Bronchial epithelial cell (primary cell): ENCODE measurements around the gene KLHL3. TPM values are rescaled to one million over a fixed set of nuclear protein-coding genes. Genes with fewer than 3 reads are reported as not detected.

ENCODE experiments used
- DNase-seq: peaks from one replicate; pipeline ENCODE4 v3.0.0-alpha.2; 2010; ENCODE audit warnings: low read depth
- FAIRE-seq: peaks from 2 replicates; lab custom pipeline; 2011; peaks lifted over from hg19 to GRCh38; lab: Jason Lieb, UNC
- H3K27me3 ChIP-seq: 2 replicates; pipeline ENCODE4 v1.5.1; 2011; ENCODE audit warnings: low read length; ENCODE audit not compliant: control insufficient read depth, insufficient read depth
- H3K36me3 ChIP-seq: 2 replicates; pipeline ENCODE4 v1.5.1; 2011; ENCODE audit warnings: low read length; ENCODE audit not compliant: control insufficient read depth, insufficient read depth
- H3K4me3 ChIP-seq: 2 replicates; pipeline ENCODE4 v1.5.1; 2011; ENCODE audit warnings: mild to moderate bottlenecking, low read depth, low read length, control low read depth
- total RNA-seq: library from RNA; depleted of rRNA; stranded (reverse); fragments of >200 nt; gene quantifications from 2 replicates; pipeline ENCODE4 v1.2.1, GENCODE V29; 2014
- TF ChIP-seq, protein P1 (sequence below): IDR thresholded peaks from 2 replicates; pipeline ENCODE4 v1.5.1; 2011; ENCODE audit warnings: mild to moderate bottlenecking, moderate library complexity, low read length, control low read depth, inconsistent platforms; ENCODE audit not compliant: insufficient read depth, severe bottlenecking

KLHL3 gene
- total RNA-seq, 1 donor from 2014 or later = 0.53 TPM

DNA sequence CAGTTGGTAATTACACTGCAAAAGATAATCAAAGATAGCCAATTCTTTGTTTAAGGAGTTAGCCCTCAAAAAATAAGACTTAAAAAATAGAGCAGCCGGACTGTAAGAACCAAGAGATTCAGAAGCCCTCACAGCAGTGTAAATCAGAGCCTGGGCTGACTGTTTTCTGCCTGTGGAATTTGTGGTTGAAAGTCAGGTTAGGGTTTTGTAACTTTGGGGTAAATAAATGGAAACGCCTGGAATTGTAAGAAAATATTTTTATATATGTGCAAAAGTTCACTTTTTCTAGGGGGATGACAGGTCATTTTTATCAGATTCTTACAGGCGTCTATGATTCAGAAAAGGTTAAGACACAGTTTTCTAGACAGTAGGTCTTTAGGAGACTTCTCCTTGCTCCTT is 35.6 kb downstream of the KLHL3 start:
- DNase-seq (no peak), FAIRE-seq (no peak)
- Histone ChIP-seq H3K4me3 (no peak overlapping the region), H3K27me3 (no peaks in the 10 kb centered on the region), H3K36me3 (no peaks in the 10 kb centered on the region)
- TF ChIP-seq, protein P1, sequence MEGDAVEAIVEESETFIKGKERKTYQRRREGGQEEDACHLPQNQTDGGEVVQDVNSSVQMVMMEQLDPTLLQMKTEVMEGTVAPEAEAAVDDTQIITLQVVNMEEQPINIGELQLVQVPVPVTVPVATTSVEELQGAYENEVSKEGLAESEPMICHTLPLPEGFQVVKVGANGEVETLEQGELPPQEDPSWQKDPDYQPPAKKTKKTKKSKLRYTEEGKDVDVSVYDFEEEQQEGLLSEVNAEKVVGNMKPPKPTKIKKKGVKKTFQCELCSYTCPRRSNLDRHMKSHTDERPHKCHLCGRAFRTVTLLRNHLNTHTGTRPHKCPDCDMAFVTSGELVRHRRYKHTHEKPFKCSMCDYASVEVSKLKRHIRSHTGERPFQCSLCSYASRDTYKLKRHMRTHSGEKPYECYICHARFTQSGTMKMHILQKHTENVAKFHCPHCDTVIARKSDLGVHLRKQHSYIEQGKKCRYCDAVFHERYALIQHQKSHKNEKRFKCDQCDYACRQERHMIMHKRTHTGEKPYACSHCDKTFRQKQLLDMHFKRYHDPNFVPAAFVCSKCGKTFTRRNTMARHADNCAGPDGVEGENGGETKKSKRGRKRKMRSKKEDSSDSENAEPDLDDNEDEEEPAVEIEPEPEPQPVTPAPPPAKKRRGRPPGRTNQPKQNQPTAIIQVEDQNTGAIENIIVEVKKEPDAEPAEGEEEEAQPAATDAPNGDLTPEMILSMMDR = no peak

DNA sequence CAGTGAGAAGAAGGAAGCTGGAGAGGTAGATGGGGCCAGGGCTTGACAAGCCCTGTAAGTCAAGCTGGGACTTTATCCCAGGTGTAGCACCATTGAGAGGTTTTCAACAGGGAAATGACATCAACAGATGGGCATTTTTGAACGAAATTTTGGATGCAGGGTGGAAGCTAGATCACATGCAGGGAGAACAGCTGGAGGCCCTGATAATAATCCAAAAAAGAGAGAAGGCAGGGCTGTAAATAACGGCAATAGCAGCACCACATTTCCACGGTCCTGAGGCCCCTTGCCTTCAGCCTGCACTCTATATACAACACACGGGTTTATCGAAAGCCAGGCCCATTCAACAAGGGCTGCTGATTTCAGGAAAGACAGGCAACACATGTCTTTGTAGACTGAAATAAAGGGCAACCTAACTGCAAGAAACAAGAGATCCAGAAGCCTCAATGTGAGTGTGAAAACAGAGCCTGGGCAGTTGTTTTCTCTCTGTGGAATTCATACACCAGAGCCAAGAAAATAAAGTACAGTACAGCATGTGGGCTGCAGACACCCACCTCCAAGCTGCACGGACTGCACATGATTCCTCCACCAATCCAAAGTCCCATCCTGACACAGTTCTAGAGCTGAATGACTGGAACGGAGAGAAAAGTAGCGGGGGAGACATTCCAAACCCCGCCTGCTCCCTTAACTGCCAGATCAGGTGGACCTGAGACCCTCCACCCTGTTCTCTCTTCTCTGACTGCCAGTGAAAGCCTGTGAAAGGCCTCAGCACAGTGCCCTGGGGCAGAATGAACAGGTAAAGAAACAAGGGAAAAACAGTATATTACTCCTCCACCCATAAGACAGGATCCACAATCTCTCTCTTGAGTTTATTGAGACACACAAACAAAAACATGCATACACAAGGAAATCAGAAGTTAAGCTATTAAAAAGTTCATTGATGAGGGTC is 36.3 kb downstream of the KLHL3 start:
- no peak for DNase-seq
- H3K4me3 ChIP-seq = no peak overlapping the region
- no peak for FAIRE-seq
- H3K27me3 ChIP-seq = no peaks in the 10 kb centered on the region
- no peaks in the 10 kb centered on the region for H3K36me3 ChIP-seq
- TF ChIP-seq, protein P1 = no peak

DNA sequence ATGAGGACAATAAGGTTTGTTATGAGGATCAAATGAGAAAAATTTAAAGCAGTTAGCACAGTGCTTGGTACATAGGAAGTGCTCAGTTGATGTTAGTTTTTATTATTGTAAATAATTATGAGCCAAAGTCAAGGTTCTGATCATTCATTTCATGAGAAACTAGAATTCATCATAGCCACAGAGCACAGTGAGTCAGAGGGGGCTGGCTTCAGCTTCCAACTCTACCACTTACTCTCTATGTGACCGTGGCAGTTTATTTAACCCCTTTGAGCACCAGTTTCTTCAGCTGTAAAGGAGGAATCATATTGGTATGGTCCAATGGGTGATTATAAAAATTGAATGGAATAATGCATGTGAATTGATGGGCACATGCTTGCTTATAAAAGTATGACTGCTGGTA is 39.4 kb downstream of the KLHL3 start:
- Histone ChIP-seq H3K36me3 (no peaks in the 10 kb centered on the region), H3K4me3 (no peak overlapping the region), H3K27me3 (no peaks in the 10 kb centered on the region)
- TF ChIP-seq, protein P1 = no peak
- DNase-seq (no peak), FAIRE-seq (no peak)

DNA sequence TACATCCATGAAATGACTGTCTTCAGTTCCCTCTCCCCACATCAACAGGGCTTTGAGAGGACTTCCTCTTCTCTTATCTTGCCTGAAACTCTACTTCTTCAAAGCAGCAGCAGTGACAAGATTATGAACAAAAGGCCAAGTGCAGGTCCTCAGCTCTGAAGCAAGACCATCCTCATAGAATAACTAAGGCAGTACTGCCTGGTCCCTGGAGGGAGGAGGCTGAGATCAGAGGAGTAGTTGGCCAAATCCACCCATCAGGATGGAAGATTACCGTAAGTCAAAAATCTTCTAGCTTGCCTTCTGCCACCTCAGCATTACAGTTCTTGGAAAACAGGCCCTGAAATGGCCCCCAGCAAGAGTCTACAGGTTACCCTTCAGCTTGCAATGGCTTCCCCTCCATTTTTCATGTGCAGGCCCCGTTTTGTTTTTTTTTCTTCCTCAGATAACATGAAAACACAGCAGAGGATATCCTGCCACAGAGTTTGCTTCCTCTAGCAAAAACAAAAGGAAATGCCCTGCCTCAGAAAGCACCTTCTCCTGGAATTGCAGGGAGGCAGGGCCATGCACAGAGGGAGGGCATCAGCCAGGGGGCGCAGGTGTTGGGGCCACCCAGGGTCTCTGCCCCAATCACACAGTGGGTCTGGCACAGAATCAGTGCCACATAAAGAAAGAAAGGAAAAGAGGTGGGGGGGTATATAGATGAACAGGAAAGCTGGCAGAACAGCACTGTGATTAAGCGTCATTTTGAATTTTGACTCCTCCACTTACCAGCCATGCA is 40.0 kb downstream of the KLHL3 start:
- Histone ChIP-seq H3K27me3 (no peaks in the 10 kb centered on the region), H3K4me3 (no peak overlapping the region), H3K36me3 (no peaks in the 10 kb centered on the region)
- FAIRE-seq = no peak
- no peak for DNase-seq
- TF ChIP-seq, protein P1 = no peak

DNA sequence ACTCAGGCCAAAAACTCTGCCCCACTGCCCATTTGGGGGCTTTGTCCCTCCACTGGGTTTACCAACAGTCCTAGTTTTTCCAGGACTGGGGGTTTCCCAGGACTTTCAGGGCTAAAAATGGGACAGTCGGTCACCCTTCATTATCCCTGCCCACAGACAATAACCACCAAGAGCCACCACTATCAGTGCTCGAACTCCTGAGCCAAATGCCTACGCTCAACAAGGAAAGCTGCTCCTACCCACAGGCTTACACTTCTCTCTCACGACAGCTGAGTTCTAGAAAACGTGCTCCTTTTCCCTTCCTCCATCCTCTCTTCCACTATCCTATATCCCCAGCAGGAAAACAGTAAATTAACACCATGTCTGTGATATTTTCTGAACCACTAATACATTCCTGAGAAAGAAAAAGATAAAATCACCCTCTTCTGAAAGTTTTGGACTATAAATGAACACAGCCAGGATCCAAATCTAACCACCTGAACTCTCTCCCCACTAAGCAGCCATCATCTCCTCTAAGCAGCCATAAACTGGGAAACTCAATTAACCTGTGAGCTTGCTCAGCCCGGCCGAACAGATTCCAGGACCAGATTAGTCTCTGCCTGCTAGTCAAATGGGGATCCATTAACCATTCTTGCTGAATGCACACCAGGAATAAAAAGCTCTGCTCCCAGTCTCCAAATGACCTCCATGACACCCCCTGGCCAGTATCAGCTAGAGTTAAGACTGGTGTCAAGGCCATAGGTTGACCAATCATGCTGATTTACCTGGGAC is 41.8 kb downstream of the KLHL3 start:
- FAIRE-seq (no peak), DNase-seq (no peak)
- no peak overlapping the region for H3K4me3 ChIP-seq
- no peaks in the 10 kb centered on the region for H3K27me3 ChIP-seq
- TF ChIP-seq, protein P1 = no peak
- H3K36me3 ChIP-seq = no peaks in the 10 kb centered on the region
